Stomach (tissue), 9 donors: ENCODE results near the gene CDH23. TPM values are rescaled to one million over a fixed set of nuclear protein-coding genes. Genes with fewer than 3 reads are reported as not detected.

ENCODE experiments used
- DNase-seq, 2 donors: peaks; one replicate each; pipeline versions ENCODE4 v3.0.0 to v3.0.0-alpha.2; 2013 to 2019
- H3K27ac ChIP-seq, 5 donors: fragments of 200-600 bp in 4 of 5; sonication (generic) in 4 of 5; one replicate each; pipeline ENCODE4 v1.5.1; 2013 to 2019; ENCODE audit warnings: mild to moderate bottlenecking in 1 of 5, moderate library complexity in 1 of 5
- H3K27me3 ChIP-seq, 3 donors: fragments of 200-600 bp; sonication (generic); one replicate each; pipeline ENCODE4 v1.5.1; 2017 to 2019; ENCODE audit warnings: mixed run types in 1 of 3
- H3K36me3 ChIP-seq, 4 donors: fragments of 200-600 bp; sonication (generic); 1 replicate in 3 of 4; 2 replicates in 1 of 4; pipeline ENCODE4 v1.5.1; 2016 to 2019
- H3K4me1 ChIP-seq, 4 donors: fragments of 200-600 bp; sonication (generic); one replicate each; pipeline ENCODE4 v1.5.1; 2016 to 2019
- H3K4me3 ChIP-seq, 4 donors: fragments of 200-600 bp; sonication (generic) in 3 of 4; one replicate each; pipeline ENCODE4 v1.5.1; 2016 to 2019; ENCODE audit warnings: mild to moderate bottlenecking in 1 of 4
- H3K9me3 ChIP-seq, 4 donors: fragments of 200-600 bp; sonication (generic); one replicate each; pipeline ENCODE4 v1.5.1; 2016 to 2019
- EP300 ChIP-seq: sonication (generic); formaldehyde crosslinking; IDR thresholded peaks from one replicate; pipeline ENCODE4 v1.6.1; 2017; ENCODE audit warnings: antibody characterized with exemption
- POLR2A ChIP-seq, 4 donors: fragments of 450-650 bp; IDR thresholded peaks; one replicate each; pipeline ENCODE4 v1.6.1; 2016; ENCODE audit warnings: antibody characterized with exemption in 4 of 4, control low read depth in 2 of 4, mild to moderate bottlenecking in 1 of 4, moderate library complexity in 1 of 4
- POLR2AphosphoS5 ChIP-seq, 3 donors: sonication (generic); formaldehyde crosslinking; IDR thresholded peaks; one replicate each; pipeline ENCODE4 v1.6.1; 2016; ENCODE audit warnings: antibody characterized with exemption in 3 of 3
- WGBS, 5 donors: extraction: QIAGEN DNeasy Blood & Tissue Kit in 3 of 5; methylation state at CpG; one replicate each; pipeline versions ENCODE4 v1.1.5 to v1.1.7; 2013 to 2018; 5-methylcytosine and 5-hydroxymethylcytosine counted together
- intact Hi-C: fragments of 100-400 bp; cut with DNase I; formaldehyde crosslinking; loops from one replicate; pipeline ENCODE4 v1.15.1; 2023; ENCODE audit warnings: low total_unique reads
- polyA plus RNA-seq, 3 donors: library from polyadenylated mRNA; stranded (reverse); fragments of 200-250 nt; gene quantifications; one replicate each; pipeline ENCODE4 v1.2.3, GENCODE V29; 2013
- total RNA-seq, 5 donors: library from RNA; depleted of rRNA; stranded (reverse); fragments of >200 nt; gene quantifications; one replicate each; pipeline versions ENCODE4 v1.1.0 to v1.2.3, GENCODE V29; 2014 to 2016
- TF ChIP-seq, protein P1 (sequence below), 7 experiments: fragments of 450-650 bp in 4 of 7; fragments of 200-600 bp in 3 of 7; sonication (generic) in 3 of 7; IDR thresholded peaks; one replicate each; pipeline ENCODE4 v1.5.1; 2016 to 2019; ENCODE audit warnings: antibody characterized with exemption in 7 of 7, control low read depth in 2 of 7, mild to moderate bottlenecking in 1 of 7
- donor health status: healthy with polysubstance abuse.
- donor health status: Bipolar disorder and iron deficiency.
- donor health status: healthy.

CDH23 gene
- total and polyA plus RNA-seq, 8 donors, result 0.31 to 8.2 (median 2.2) TPM

- Histone ChIP-seq H3K36me3 (no peaks in the 10 kb centered on the region), H3K27me3 (peaks cover 0 to 14% (median 0%) of the 10 kb centered on the region in 3 donors), H3K4me3 (no peak overlapping the region), H3K4me1 (peaks cover 0 to 15% (median 10%) of the 10 kb centered on the region in 4 donors), H3K27ac (peak overlapping the region in 2 of 5 donors; percentile 16 to 21), H3K9me3 (no peaks in the 10 kb centered on the region)
- TF ChIP-seq EP300 (no peak), POLR2A (IDR thresholded peaks at IDR 0.05) (no peak), POLR2AphosphoS5 (IDR thresholded peaks at IDR 0.05) (no peak)
- TF ChIP-seq, protein P1, sequence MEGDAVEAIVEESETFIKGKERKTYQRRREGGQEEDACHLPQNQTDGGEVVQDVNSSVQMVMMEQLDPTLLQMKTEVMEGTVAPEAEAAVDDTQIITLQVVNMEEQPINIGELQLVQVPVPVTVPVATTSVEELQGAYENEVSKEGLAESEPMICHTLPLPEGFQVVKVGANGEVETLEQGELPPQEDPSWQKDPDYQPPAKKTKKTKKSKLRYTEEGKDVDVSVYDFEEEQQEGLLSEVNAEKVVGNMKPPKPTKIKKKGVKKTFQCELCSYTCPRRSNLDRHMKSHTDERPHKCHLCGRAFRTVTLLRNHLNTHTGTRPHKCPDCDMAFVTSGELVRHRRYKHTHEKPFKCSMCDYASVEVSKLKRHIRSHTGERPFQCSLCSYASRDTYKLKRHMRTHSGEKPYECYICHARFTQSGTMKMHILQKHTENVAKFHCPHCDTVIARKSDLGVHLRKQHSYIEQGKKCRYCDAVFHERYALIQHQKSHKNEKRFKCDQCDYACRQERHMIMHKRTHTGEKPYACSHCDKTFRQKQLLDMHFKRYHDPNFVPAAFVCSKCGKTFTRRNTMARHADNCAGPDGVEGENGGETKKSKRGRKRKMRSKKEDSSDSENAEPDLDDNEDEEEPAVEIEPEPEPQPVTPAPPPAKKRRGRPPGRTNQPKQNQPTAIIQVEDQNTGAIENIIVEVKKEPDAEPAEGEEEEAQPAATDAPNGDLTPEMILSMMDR (IDR thresholded peaks at IDR 0.05), result no peak
- DNase-seq, result no peak
- intact Hi-C loops, result no loop called here
- WGBS, 5 donors, result 82 to 93% (median 84%) methylated on average over 4 of the region's 4 CpGs
Measured at GRCh38 chr10:71613877-71614276, 217.2 kb downstream of the CDH23 start.

GRCh38 chr10:71614946-71615345 lies 218.2 kb downstream of the CDH23 start:
- Histone ChIP-seq H3K4me3 (no peak overlapping the region), H3K36me3 (no peaks in the 10 kb centered on the region), H3K4me1 (peaks cover 0 to 15% (median 7%) of the 10 kb centered on the region in 4 donors), H3K27me3 (peaks cover 0 to 9% (median 0%) of the 10 kb centered on the region in 3 donors), H3K9me3 (no peaks in the 10 kb centered on the region), H3K27ac (no peak overlapping the region)
- TF ChIP-seq POLR2A (IDR thresholded peaks at IDR 0.05), result no peak
- TF ChIP-seq, protein P1 (IDR thresholded peaks at IDR 0.05), result no peak
- TF ChIP-seq POLR2AphosphoS5 (IDR thresholded peaks at IDR 0.05), result no peak
- no peak for TF ChIP-seq EP300
- no peak for DNase-seq
- 78 to 87% (median 82%) methylated on average over 5 of the region's 5 CpGs for WGBS, 5 donors
- intact Hi-C loops, result no loop called here

DNA sequence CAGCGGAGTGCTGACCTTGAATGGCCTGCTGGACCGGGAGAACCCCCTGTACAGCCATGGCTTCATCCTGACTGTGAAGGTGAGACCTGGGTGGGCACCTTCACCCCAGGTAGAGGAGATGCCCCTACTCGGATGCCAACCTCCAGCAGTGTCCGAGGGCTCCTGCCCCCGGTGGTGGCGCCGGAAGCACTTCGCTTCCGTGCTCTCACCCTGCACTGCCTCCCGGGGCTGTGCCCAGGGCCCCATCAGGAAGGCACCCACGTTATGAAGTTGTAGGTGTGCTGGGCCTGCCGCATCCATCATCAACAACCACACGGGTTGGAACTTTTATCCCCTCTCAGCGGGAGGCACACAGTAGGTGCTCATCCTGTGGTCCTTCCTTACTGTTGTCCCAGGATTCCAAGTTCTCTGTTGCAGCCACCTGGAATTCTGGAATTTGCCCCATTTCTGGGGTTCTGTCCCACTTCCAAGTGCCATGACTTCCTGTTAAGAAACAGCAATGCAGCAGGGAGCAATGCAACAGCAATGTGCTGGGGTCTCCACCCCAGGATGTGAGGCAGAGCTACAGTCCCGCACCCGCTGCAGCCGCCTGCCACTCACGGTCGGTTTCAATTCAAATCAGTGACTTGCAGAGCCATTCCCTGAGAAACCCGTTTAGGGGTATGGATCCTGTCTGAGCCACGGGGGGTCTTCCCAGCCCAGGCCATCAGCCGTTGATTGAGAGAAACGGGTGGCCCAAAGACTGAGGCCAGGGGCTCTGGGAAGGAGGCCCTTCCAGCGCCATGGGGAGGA lies 219.0 kb downstream of the CDH23 start:
- intact Hi-C loops, result no loop called here
- no peak for DNase-seq
- Histone ChIP-seq H3K4me3 (no peak overlapping the region), H3K9me3 (no peaks in the 10 kb centered on the region), H3K4me1 (peaks cover 4 to 15% (median 14%) of the 10 kb centered on the region in 4 donors), H3K27me3 (peaks cover 0 to 6% (median 0%) of the 10 kb centered on the region in 3 donors), H3K36me3 (no peaks in the 10 kb centered on the region), H3K27ac (no peak overlapping the region)
- TF ChIP-seq, protein P1 (IDR thresholded peaks at IDR 0.05), result no peak
- TF ChIP-seq EP300, result no peak
- TF ChIP-seq POLR2AphosphoS5 (IDR thresholded peaks at IDR 0.05), result no peak
- TF ChIP-seq POLR2A (IDR thresholded peaks at IDR 0.05), result no peak
- WGBS, 5 donors, result 82 to 89% (median 87%) methylated on average over 17 to 24 of the region's 24 CpGs

DNA sequence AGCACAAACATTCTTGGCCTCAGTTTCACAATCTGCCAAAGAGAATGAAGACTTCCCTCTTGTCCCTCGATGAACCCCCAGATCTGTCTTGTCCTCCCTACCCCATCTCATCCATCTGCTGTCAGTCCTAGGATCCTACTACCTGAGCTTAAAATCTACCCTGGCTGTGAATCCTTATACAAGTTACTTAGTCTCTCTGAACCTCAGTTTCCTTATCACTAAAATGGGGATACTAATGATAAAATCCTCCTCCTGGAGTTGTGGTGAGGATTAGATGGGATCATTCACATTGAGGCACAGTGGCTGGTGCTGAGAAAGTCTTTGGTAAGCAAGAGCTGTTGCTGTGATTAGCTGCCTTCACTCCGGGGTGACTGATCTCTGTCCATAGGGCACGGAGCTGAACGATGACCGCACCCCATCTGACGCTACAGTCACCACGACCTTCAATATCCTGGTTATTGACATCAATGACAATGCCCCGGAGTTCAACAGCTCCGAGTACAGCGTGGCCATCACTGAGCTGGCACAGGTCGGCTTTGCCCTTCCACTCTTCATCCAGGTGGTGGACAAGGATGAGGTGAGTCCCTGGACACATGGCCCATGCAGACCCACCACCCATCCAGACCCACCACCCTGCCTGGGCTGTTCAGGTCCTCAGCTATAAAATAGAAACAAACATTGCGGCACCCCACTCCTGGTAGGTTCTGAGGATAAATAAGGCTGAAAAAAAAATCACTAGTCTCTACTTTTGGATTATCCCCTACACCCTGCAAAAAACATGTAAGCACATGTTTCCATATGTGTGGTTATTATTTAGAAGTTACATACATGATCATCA lies 220.3 kb downstream of the CDH23 start:
- intact Hi-C loops, result no loop called here
- 82 to 91% (median 89%) methylated on average over 12 of the region's 12 CpGs for WGBS, 5 donors

More for the DNA sequence above, 220.3 kb downstream of the CDH23 start:
- Histone ChIP-seq H3K27ac (no peak overlapping the region), H3K4me1 (peaks cover 4 to 28% (median 24%) of the 10 kb centered on the region in 4 donors), H3K4me3 (no peak overlapping the region), H3K27me3 (no peaks in the 10 kb centered on the region), H3K36me3 (no peaks in the 10 kb centered on the region), H3K9me3 (no peaks in the 10 kb centered on the region)
- TF ChIP-seq, protein P1 (IDR thresholded peaks at IDR 0.05), result no peak
- TF ChIP-seq EP300 (no peak), POLR2AphosphoS5 (IDR thresholded peaks at IDR 0.05) (no peak), POLR2A (IDR thresholded peaks at IDR 0.05) (no peak)
- no peak for DNase-seq
